ENCODE results near the gene TPP1.

- no peak for TF ChIP-seq CTCF (IDR thresholded peaks at IDR 0.05)
- no peak for TF ChIP-seq POLR2A (IDR thresholded peaks at IDR 0.05)
Measured at GRCh38 chr11:6660712-6661111, 41.5 kb upstream of the TPP1 start.

All from thyroid gland (tissue), 4 donors.